HG02798 (cell line): ENCODE results near the gene TNFRSF4.
"Not testable (repeated sequence)": the region's sequence is repeated elsewhere in the genome, so short reads cannot be mapped to it uniquely, and the experiment has no call there.

ENCODE experiments used
- ATAC-seq: cut with Tn5 transposase; IDR thresholded peaks from one replicate; pipeline ENCODE4 v1.9.1; 2021; ENCODE audit warnings: mild to moderate bottlenecking; ENCODE audit not compliant: unreplicated experiment, poor library complexity

TNFRSF4 gene

DNA sequence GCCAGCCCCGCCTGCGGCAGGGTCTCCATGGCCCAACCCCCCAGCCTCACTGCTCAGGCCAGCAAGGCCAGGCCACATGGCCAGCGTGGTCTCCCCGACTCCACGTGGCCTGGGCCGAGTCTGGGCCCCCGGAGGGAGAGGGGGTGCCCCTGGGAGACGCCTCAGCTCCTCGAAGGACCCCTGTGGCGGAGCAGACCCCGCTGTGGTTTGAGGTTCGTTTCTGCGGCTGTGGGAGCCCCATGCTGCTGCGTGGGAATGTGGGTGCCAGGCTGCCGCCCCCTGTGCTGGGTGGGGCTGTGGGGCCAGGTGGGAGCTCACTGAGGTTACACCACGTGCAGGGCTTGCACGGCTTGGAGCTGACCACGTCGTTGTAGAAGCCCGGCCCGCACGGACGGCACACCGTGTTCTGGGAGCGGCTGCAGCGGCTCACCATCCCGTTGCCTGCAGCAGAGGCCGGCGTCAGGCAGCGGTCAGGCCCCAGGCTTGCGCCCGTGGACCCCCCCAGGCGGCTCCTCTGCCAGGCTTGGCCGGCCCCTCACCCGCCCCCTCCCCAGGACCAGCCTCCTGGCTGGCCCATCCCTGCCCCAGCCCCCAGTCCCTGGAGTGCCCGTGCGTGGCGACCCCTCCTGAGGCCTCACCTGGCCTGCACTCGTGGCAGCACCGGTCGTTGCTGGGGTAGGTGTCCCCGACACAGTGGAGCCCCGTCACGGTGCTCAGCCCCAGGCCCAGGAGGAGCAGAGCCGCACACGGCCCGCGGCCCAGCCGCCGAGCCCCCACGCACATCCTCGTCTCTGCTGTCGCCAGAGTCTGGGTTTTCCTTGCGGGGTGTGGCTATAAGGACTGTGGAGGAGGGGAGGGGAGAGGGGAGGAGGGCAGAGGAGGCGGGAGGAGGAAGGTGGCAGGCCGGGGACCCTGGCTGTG, at the start of gene TNFRSF4:
TSS of gene TNFRSF4 (minus strand) at position 809 of the 921 bp plus-strand sequence. CDS start at position 783, 26 bp downstream.
- ATAC-seq, result no peak

GRCh38 chr1:1262758-1263157, 48.8 kb upstream of the TNFRSF4 start:
- ATAC-seq, result no peak

GRCh38 chr1:1262071-1262470, 48.1 kb upstream of the TNFRSF4 start:
- no peak for ATAC-seq

- no peak for ATAC-seq
These were observed 47.0 kb upstream of the TNFRSF4 start for GRCh38 chr1:1260843-1261560.

DNA sequence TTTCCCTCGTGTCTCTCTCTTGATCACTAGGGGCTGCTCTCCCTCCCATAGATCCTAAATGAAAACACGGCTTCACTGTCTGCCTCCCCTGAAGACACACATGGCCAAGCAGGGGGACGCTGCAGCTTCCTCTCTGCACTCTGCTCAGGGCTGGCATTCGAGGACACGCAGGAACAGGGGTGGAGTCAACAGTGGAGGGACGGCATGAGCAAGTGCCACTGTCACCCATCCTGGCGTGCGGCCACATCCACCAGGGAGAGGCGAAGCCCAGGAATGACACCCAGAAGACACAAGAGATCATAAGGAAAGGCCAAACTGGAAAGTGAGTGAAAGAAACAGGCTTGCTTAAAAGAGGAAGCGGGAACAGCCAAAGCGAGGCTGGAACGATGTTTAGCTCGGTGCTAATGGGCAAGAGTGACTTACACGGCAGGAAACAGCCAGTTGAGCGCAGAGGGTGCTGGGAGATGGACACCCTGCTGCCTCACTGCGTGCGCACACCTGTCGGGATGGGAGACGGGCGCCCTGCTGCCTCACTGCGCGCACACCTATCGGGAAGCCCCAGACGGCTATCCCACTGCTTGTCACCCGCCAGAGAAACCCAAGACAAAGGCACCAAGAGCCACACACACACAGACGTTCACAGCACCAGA, 46.1 kb upstream of the TNFRSF4 start:
- ATAC-seq, result no peak

DNA sequence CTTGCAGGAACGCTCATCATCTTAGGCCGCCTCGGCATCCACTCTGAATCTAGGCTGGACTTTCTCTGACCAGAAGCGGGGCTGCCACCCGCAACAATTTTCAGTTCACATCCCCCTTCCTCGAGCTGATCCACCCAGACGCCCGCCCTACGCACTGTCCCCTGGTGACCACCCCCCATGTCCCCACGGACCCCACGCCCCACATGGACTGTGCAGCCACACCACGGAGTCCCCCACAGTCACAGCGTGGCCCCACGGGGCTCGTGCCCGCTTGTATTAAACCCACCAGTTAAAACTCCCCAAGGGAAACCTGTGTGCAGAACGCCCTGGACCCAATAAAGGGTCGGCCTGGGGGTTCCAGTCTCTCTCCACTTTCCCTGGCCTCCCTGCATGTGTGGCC, 45.6 kb upstream of the TNFRSF4 start:
- ATAC-seq, result no peak

DNA sequence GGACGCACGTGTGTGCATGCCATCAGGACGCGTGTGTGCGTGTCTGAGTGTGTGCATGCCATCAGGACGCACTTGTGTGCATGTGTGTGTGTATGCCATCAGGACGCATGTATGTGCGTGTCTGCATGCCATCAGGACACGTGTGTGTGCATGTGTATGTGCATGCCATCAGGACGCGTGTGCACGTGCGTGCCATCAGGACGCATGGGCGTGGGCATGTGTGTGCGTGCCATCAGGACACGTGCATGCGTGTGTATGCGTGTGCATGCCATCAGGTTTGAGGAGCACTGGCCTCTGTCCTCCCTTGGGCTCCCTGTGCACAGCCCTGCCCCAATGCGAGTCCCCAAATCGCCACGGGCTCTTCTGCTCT, 45.2 kb upstream of the TNFRSF4 start:
- ATAC-seq, result no peak

DNA sequence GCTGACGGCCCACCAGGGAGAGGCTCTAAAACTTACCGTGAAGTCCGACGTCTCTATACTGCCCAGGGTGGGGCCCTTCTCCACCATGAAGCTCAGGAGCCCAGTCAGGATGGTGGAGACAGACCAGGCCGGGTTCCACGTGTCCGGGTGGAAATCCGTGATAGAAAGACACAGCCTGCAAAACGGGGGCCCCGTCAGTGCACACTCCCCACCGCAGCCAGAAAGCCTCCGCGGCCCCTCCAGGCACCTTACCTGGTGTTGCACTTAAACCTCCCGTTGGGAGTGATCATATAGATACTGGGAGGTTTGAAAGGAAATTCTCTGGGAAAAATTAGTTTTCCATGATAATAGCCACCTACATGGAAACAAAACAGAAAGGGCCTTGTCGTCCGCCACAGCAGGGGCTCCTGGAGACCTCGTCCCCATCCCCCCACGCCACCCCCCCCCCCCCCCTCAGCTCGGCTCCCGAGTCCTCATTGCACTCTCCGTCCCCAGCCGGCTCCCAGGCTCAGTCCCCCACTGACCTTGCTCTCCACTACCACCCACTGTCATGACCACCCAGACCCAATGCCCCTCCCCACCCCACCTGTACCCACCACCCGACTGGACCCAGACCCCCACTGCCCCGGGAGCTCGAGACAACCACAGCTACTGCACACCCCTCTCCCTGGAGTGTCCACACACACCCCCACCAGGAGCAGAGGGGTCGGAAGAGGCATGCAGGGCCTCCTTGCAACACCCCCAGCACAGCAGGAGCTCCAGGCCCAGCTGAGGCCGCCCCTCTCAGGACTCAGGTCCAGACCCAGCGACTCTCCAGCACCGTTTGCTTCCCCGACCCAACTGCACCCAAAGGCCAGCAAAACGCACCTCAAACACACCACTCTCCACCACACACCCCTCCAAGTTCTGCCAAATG, 43.3 kb upstream of the TNFRSF4 start:
- ATAC-seq, result no peak

DNA sequence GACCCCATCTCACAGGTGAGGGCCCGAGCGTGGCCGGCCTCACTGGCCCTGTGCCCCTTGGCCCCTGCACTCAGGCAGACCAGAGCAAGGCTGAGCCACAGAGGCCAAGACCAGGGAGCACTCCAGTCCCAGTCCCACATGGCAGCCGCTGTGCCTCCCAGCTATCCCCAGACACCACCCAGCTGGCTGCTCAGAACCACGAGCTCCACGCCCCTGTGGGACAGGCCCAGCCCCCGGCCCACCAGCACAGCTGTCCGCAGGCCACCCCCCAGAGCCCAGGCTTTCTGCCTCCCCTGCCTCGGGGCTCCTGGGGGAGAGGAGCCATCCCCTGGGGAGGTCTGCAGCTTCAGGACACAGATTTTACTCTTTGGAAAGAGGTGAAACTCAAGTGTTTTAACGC, 41.7 kb upstream of the TNFRSF4 start:
- no peak for ATAC-seq

DNA sequence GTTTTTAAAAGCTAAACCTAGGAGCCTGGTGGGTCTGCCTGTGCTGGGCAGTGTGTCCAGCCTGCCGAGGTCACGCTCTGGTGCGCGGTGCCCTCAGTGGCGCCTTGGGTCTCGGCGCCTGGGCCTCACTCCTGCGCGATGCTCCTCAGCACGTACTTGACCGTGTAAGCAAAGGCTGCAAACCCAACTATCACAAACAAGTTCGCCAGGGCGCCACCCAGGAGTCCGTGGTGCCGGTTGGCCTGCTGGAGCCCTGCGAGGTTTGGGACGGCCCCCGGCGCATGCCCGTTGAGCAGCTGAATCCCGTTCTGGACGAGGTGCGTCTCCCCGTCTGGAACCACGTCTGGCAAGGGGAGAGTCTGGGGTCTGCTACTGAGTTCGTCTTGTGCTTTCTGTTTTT, 41.1 kb upstream of the TNFRSF4 start:
- no peak for ATAC-seq

DNA sequence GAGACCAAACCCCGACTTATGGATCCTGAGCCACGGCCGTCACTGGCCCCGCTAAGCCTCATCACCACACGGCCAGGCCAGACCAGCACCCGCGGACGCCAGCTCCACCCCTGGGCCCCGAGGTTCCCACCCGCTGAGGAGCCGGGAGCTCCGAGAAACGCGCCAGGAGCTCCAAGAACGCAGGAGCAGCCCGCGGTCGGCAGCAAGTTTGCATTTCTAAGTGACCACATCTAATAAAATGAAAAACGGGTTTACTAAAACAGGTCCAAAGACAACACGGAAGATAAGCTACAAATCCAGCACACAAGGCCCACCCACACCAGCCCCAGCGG, 40.7 kb upstream of the TNFRSF4 start:
- ATAC-seq, result no peak

- no peak for ATAC-seq
These were observed 40.2 kb upstream of the TNFRSF4 start for GRCh38 chr1:1253972-1254666.

DNA sequence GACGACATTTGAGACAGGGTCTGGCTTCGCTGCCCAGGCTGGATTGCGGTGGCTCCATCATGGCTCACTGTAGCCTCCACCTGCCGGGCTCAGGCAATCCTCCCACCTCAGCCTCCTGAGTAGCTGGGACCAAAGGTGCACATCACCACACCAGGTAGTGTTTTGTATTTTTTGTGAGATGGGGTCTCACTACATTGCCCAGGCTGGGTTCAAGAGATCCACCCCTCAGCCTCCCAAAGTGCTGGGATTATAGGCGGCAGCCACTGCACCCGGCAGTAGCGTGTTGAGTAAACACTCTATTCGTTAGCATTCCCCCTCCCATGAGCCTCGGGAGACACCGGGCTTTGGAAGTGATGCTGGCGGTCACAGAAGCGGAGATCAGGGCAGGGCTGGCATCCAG, 39.4 kb upstream of the TNFRSF4 start:
- no peak for ATAC-seq

- ATAC-seq, result no peak
These were observed 36.9 kb upstream of the TNFRSF4 start for GRCh38 chr1:1250786-1251284.

DNA sequence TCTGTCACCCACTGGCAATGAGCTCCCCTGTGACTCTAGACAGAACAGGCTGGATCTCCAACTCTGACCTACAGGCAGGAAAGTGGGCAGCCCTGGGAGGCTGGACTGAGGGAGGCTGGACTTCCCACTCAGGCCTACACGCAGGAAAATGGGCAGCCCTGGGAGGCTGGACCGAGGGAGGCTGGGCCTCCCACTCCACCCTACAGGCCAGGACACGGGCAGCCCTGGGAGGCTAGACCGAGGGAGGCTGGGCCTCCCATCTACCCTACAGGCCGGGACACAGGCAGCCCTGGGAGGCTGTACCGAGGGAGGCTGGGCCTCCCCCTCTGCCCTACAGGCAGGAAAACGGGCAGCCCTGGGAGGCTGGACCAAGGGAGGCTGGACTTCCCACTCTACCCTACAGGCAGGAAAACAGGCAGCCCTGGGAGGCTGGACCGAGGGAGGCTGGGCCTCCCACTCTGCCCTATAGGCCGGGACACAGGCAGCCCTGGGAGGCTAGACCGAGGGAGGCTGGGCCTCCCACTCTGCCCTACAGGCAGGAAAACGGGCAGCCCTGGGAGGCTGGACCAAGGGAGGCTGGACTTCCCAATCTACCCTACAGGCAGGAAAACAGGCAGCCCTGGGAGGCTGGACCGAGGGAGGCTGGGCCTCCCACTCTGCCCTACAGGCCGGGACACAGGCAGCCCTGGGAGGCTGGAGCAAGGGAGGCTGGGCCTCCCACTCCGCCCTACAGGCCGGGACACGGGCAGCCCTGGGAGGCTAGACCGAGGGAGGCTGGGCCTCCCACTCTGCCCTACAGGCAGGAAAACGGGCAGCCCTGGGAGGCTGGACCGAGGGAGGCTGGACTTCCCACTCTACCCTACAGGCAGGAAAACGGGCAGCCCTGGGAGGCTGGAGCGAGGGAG, 34.3 kb upstream of the TNFRSF4 start:
- ATAC-seq, result not testable (repeated sequence)

DNA sequence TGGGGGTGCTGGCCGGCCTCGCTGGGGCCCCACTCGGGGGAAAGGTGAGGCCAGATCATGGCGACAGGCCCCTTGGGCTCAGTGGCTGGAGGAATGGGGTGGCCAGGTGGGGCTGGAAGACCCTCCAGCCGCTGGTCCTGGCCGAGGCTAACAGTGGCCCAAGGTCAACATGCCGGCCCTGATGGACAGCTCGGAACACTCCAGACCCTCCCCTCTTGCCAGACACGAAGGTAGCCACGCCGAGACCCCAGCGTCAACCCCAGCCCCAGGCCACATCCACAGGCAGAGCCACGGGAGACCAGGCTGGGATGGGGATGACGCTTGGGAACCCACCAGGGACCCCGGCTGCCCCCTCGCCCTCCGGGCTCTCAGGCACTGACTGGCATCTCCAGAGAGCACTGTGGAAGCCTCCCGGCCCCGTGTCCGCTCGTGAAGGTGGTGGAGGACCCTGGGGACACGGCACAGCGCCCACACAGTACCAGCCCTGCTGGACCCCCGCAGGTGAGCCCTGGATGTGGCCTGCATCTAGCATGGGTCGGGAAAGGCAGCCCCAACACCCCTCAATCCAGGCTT, 33.5 kb upstream of the TNFRSF4 start:
- ATAC-seq, result no peak

DNA sequence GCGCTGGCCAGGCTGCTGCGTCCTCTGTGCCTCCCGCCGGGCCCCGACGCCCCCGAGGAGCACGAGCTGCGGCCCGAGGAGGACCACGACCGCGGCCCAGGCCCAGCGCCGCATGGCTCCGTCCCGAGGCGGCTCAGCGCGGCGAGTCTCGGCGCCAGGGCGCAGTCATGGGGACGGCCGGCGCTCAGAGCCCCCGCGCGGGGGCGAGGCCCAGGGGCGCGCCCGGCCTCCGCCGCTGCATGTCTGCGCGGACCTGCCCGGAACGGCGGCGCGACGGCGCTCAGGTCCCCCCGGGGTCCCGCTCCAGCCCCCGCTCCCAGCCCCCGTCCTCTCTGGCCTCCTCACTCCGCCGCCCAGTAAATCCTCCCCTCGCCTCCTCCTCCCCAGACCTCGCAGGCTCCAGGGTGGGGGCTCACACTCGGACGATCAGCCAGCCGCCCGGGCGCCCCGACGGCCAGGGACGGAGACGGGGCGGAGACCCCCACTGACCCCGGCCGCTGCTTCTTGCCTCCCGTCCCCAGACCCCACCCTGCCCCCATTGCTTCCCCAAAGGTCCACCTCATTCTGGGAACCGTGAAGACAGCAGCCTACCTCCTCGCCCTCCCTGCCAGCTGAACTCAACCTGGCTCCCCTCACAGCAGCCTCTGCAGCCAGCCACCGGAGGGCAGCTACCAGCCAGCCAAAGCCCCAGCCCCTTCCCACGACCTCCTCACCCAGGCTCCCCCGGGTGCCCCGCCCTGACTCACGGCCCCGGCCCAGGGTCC, 32.8 kb upstream of the TNFRSF4 start, which contains the start of gene C1QTNF12:
TSS of gene C1QTNF12 (minus strand) at position 146 of the 764 bp plus-strand sequence. CDS start at position 114, 32 bp downstream.
- ATAC-seq, result no peak
